Activated CD8-positive, alpha-beta T cell treated with anti-CD3 and anti-CD28 coated beads, Interleukin-2, amount 10 ng/mL, durations not matched to agents 7 days and 5 days (primary cell): Measurements from ENCODE around the gene CCDC102B. TPM values are rescaled to one million over a fixed set of nuclear protein-coding genes. Genes with fewer than 3 reads are reported as not detected.

Source experiments
- ATAC-seq: fragments of 150-1000 bp; cut with Tn5 transposase; one replicate; pipeline ENCODE4 v1.10.0; 2021; ENCODE audit warnings: moderate library complexity
- CTCF ChIA-PET: fragments of 350-600 bp; sonication (Branson Sonifier 250); formaldehyde crosslinking; loops from one replicate; lab custom pipeline; 2021; ENCODE audit warnings: antibody characterized with exemption; lab: Charles Lee
- POLR2A ChIA-PET: fragments of 350-600 bp; sonication (Branson Sonifier 250); formaldehyde crosslinking; loops from one replicate; lab custom pipeline; 2021; ENCODE audit warnings: antibody characterized with exemption; lab: Charles Lee
- DNase-seq: peaks from one replicate; pipeline ENCODE4 v3.0.0-alpha.2; 2020
- H3K27ac Mint-ChIP-seq: one replicate; pipeline ENCODE4 v1.8.0; 2021; ENCODE audit warnings: mild to moderate bottlenecking, mixed read lengths
- H3K27me3 Mint-ChIP-seq: one replicate; pipeline ENCODE4 v1.8.0; 2021; ENCODE audit warnings: low read depth, mixed read lengths
- H3K36me3 Mint-ChIP-seq: one replicate; pipeline ENCODE4 v1.8.0; 2021; ENCODE audit warnings: low read depth, mixed read lengths
- H3K4me1 Mint-ChIP-seq: one replicate; pipeline ENCODE4 v1.8.0; 2021; ENCODE audit warnings: low read depth, mixed read lengths
- H3K4me3 Mint-ChIP-seq: one replicate; pipeline ENCODE4 v1.8.0; 2021; ENCODE audit warnings: mild to moderate bottlenecking, mixed read lengths
- H3K9me3 Mint-ChIP-seq: one replicate; pipeline ENCODE4 v1.8.0; 2022; ENCODE audit warnings: mixed read lengths; ENCODE audit not compliant: insufficient read depth
- total RNA-seq, 2 experiments: library from RNA; stranded (reverse); gene quantifications; one replicate each; pipeline ENCODE4 v1.2.3, GENCODE V29; 2021

The CCDC102B gene
- total RNA-seq, 2 experiments from 2014 or later, result 0.95 to 1.7 TPM

- Mint-ChIP-seq H3K9me3 (no peaks in the 10 kb centered on the region), H3K27me3 (no peaks in the 10 kb centered on the region), H3K36me3 (no peaks in the 10 kb centered on the region), H3K4me1 (no peaks in the 10 kb centered on the region), H3K4me3 (no peak overlapping the region), H3K27ac (no peak overlapping the region)
- CTCF ChIA-PET, result no interaction called here
- POLR2A ChIA-PET, result no interaction called here
- ATAC-seq (no peak), DNase-seq (no peak)
These were observed 246.3 kb downstream of the CCDC102B start for GRCh38 chr18:69044215-69044614.

- no peak overlapping the region for H3K27ac Mint-ChIP-seq
- H3K4me3 Mint-ChIP-seq, result no peak overlapping the region
- ATAC-seq (no peak), DNase-seq (no peak)
- no peaks in the 10 kb centered on the region for H3K36me3 Mint-ChIP-seq
- H3K9me3 Mint-ChIP-seq, result no peaks in the 10 kb centered on the region
- CTCF ChIA-PET, result no interaction called here
- POLR2A ChIA-PET, result no interaction called here
- H3K4me1 Mint-ChIP-seq, result no peaks in the 10 kb centered on the region
- no peaks in the 10 kb centered on the region for H3K27me3 Mint-ChIP-seq
These were observed 266.2 kb downstream of the CCDC102B start for GRCh38 chr18:69064063-69064462.

GRCh38 chr18:69067048-69067447, 269.2 kb downstream of the CCDC102B start:
- ChIA-PET CTCF (no interaction called here), POLR2A (no interaction called here)
- no peaks in the 10 kb centered on the region for H3K4me1 Mint-ChIP-seq
- H3K4me3 Mint-ChIP-seq, result no peak overlapping the region
- H3K9me3 Mint-ChIP-seq, result no peaks in the 10 kb centered on the region
- ATAC-seq, result no peak
- no peak for DNase-seq
- H3K27me3 Mint-ChIP-seq, result no peaks in the 10 kb centered on the region
- no peaks in the 10 kb centered on the region for H3K36me3 Mint-ChIP-seq
- H3K27ac Mint-ChIP-seq, result no peak overlapping the region

- DNase-seq, result no peak
- ATAC-seq, result no peak
- H3K9me3 Mint-ChIP-seq, result no peaks in the 10 kb centered on the region
- ChIA-PET CTCF (no interaction called here), POLR2A (no interaction called here)
- H3K36me3 Mint-ChIP-seq, result no peaks in the 10 kb centered on the region
- H3K27me3 Mint-ChIP-seq, result no peaks in the 10 kb centered on the region
- H3K4me3 Mint-ChIP-seq, result no peak overlapping the region
- no peaks in the 10 kb centered on the region for H3K4me1 Mint-ChIP-seq
- H3K27ac Mint-ChIP-seq, result no peak overlapping the region
These were observed 273.8 kb downstream of the CCDC102B start for GRCh38 chr18:69071680-69072079.

GRCh38 chr18:69081846-69082245, 284.0 kb downstream of the CCDC102B start:
- ATAC-seq (no peak), DNase-seq (no peak)
- Mint-ChIP-seq H3K4me1 (no peaks in the 10 kb centered on the region), H3K27me3 (no peaks in the 10 kb centered on the region), H3K9me3 (no peaks in the 10 kb centered on the region), H3K4me3 (no peak overlapping the region), H3K27ac (no peak overlapping the region), H3K36me3 (no peaks in the 10 kb centered on the region)
- POLR2A ChIA-PET, result no interaction called here
- CTCF ChIA-PET, result no interaction called here

GRCh38 chr18:69082499-69082898, 284.6 kb downstream of the CCDC102B start:
- Mint-ChIP-seq H3K9me3 (no peaks in the 10 kb centered on the region), H3K4me1 (no peaks in the 10 kb centered on the region), H3K27ac (no peak overlapping the region), H3K36me3 (no peaks in the 10 kb centered on the region), H3K4me3 (no peak overlapping the region), H3K27me3 (no peaks in the 10 kb centered on the region)
- DNase-seq (no peak), ATAC-seq (no peak)
- CTCF ChIA-PET, result no interaction called here
- POLR2A ChIA-PET, result no interaction called here

GRCh38 chr18:69085951-69086350, 288.1 kb downstream of the CCDC102B start:
- DNase-seq (no peak), ATAC-seq (no peak)
- Mint-ChIP-seq H3K36me3 (no peaks in the 10 kb centered on the region), H3K27ac (no peak overlapping the region), H3K27me3 (no peaks in the 10 kb centered on the region), H3K4me3 (no peak overlapping the region), H3K9me3 (no peaks in the 10 kb centered on the region), H3K4me1 (no peaks in the 10 kb centered on the region)
- ChIA-PET CTCF (no interaction called here), POLR2A (no interaction called here)

GRCh38 chr18:69088973-69089372, 291.1 kb downstream of the CCDC102B start:
- Mint-ChIP-seq H3K27me3 (no peaks in the 10 kb centered on the region), H3K4me1 (no peaks in the 10 kb centered on the region), H3K4me3 (no peak overlapping the region), H3K36me3 (no peaks in the 10 kb centered on the region), H3K9me3 (no peaks in the 10 kb centered on the region), H3K27ac (no peak overlapping the region)
- DNase-seq (no peak), ATAC-seq (no peak)
- ChIA-PET CTCF (no interaction called here), POLR2A (no interaction called here)

- H3K27me3 Mint-ChIP-seq, result no peaks in the 10 kb centered on the region
- H3K9me3 Mint-ChIP-seq, result no peaks in the 10 kb centered on the region
- no peaks in the 10 kb centered on the region for H3K4me1 Mint-ChIP-seq
- H3K36me3 Mint-ChIP-seq, result no peaks in the 10 kb centered on the region
- no peak for ATAC-seq
- DNase-seq, result no peak
- H3K4me3 Mint-ChIP-seq, result no peak overlapping the region
- ChIA-PET CTCF (no interaction called here), POLR2A (no interaction called here)
- no peak overlapping the region for H3K27ac Mint-ChIP-seq
These were observed 299.5 kb downstream of the CCDC102B start for GRCh38 chr18:69097349-69097748.

- Mint-ChIP-seq H3K27ac (no peak overlapping the region), H3K9me3 (no peaks in the 10 kb centered on the region), H3K4me1 (no peaks in the 10 kb centered on the region), H3K4me3 (no peak overlapping the region), H3K36me3 (no peaks in the 10 kb centered on the region), H3K27me3 (no peaks in the 10 kb centered on the region)
- ATAC-seq (no peak), DNase-seq (no peak)
- POLR2A ChIA-PET, result interaction anchor here (0.7 kb wide), 1 partner anchor 64 kb away, joined by 3 read pairs; no protein-coding TSS in a partner anchor
- CTCF ChIA-PET, result no interaction called here
These were observed 305.1 kb downstream of the CCDC102B start for GRCh38 chr18:69102959-69103358.

Other genes starting within 250 kb of the CCDC102B start
- gene TMX3, start 83.0 kb upstream of the CCDC102B start, total RNA-seq, result 10 to 100 TPM; 51.8 to 53.3 TPM